ENCODE results near the gene RFX5.
"Not testable (repeated sequence)": the region's sequence is repeated elsewhere in the genome, so short reads cannot be mapped to it uniquely, and the experiment has no call there.

RFX5 gene

DNA sequence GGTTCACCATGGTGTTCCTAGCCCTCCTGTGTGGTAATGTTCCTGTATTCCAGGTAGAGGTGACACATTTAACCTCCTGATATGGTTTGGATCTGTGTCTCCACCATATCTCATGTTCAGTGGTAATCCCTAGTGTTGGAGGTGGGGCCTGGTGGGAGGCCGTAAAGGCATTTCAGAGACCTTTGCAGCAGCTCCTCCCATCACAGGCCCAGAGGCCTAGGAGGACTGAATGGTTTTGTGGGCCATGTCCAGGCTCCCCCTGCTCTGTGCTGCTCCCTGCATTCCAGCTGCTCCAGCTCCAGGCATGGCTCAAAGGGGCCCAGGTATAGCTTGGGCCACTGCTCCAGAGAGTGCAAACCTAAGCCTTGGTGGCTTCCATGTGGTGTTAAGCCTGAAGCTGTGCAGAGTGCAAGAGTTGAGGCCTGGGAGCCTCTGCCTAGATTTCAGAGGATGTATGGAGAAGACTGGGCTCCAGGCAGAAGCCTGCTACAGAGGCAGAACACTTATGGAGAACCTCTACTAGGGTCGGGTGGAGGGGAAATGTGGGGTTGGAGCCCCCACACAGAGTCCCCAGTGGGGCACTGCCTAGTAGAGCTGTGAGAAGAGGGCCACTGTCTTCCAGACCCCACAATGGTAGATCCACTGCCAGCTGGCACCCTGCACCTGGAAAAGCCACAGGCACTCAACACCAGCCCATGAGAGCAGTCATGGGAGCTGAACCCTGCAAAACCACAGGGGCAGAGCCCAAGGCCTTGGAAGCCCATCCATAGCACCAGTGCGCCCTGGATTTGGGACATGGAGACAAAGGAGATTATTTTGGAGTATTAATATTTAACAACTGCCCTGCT, 15.5 kb upstream of the RFX5 start:
- no peaks in the 10 kb centered on the region for H3K27me3 ChIP-seq (ENCODE audit: control insufficient read depth in 2 of 2, insufficient read depth in 2 of 2, low read length in 2 of 2)
- peaks cover 37% of the 10 kb centered on the region in 2 donors for H3K36me3 ChIP-seq (ENCODE audit: control insufficient read depth in 2 of 2, insufficient read depth in 2 of 2, low read length in 2 of 2)
- H3K4me1 ChIP-seq (ENCODE audit: control insufficient read depth in 2 of 2, insufficient read depth in 2 of 2, low read length in 2 of 2) = no peaks in the 10 kb centered on the region
- no peak overlapping the region for H3K4me3 ChIP-seq (ENCODE audit: low read length in 2 of 2)
- H3K27ac ChIP-seq (ENCODE audit: low read depth in 2 of 2, low read length in 2 of 2) = no peak overlapping the region
- no peak overlapping the region for H3K9ac ChIP-seq (ENCODE audit: low read depth in 1 of 2, low read length in 2 of 2)
- peaks cover 0 to 8% of the 10 kb centered on the region in 2 donors for H3K9me3 ChIP-seq (ENCODE audit: control insufficient read depth in 2 of 2, low read length in 2 of 2)

DNA sequence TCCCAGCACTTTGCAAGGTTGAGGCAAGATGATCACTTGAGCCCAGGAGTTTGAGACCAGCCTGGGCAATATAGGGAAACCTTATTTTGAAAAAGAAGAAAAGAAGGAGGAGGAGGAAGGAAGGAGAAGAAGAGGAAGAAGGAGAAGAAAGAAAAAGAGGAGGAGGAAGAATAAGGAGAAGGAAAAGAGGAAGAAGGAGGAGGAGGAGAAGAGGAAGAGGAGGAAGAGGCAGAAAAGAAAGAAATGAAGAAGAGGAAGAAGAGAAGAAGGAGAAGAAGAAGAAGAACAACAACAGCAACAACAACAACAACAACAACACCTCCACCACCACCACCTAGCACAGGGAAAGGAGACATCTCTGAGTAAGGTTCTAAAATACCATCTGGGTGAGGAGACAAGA, 14.8 kb upstream of the RFX5 start:
- no peak overlapping the region for H3K27ac ChIP-seq (ENCODE audit: low read depth in 2 of 2, low read length in 2 of 2)
- no peaks in the 10 kb centered on the region for H3K27me3 ChIP-seq (ENCODE audit: control insufficient read depth in 2 of 2, insufficient read depth in 2 of 2, low read length in 2 of 2)
- no peaks in the 10 kb centered on the region for H3K4me1 ChIP-seq (ENCODE audit: control insufficient read depth in 2 of 2, insufficient read depth in 2 of 2, low read length in 2 of 2)
- peaks cover 33 to 35% of the 10 kb centered on the region in 2 donors for H3K36me3 ChIP-seq (ENCODE audit: control insufficient read depth in 2 of 2, insufficient read depth in 2 of 2, low read length in 2 of 2)
- peaks cover 0 to 8% of the 10 kb centered on the region in 2 donors for H3K9me3 ChIP-seq (ENCODE audit: control insufficient read depth in 2 of 2, low read length in 2 of 2)
- H3K9ac ChIP-seq (ENCODE audit: low read depth in 1 of 2, low read length in 2 of 2) = no peak overlapping the region
- no peak overlapping the region for H3K4me3 ChIP-seq (ENCODE audit: low read length in 2 of 2)

DNA sequence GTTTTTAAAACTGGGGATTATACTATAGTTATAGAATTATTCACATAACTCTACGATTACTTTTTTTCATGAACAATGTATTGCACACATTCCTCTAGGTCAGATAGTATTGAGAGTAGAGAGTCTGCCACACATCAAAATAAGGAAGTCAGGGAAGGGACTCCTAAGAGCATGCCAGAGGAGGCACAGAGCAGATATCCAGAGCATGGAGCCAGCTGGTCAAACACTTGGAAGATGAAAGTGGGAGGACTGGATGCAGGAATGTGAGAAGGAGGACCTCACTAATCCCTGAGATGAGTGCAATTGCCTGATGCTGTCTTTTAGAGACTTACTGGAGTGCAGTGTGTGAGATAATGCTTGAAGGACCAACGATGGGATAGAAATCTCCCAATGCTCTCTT, 9.6 kb upstream of the RFX5 start:
- no peaks in the 10 kb centered on the region for H3K9me3 ChIP-seq (ENCODE audit: control insufficient read depth in 2 of 2, low read length in 2 of 2)
- H3K27me3 ChIP-seq (ENCODE audit: control insufficient read depth in 2 of 2, insufficient read depth in 2 of 2, low read length in 2 of 2) = no peaks in the 10 kb centered on the region
- H3K27ac ChIP-seq (ENCODE audit: low read depth in 2 of 2, low read length in 2 of 2) = no peak overlapping the region
- H3K4me1 ChIP-seq (ENCODE audit: control insufficient read depth in 2 of 2, insufficient read depth in 2 of 2, low read length in 2 of 2) = no peaks in the 10 kb centered on the region
- H3K36me3 ChIP-seq (ENCODE audit: control insufficient read depth in 2 of 2, insufficient read depth in 2 of 2, low read length in 2 of 2) = no peaks in the 10 kb centered on the region
- H3K4me3 ChIP-seq (ENCODE audit: low read length in 2 of 2) = no peak overlapping the region
- H3K9ac ChIP-seq (ENCODE audit: low read depth in 1 of 2, low read length in 2 of 2) = no peak overlapping the region

DNA sequence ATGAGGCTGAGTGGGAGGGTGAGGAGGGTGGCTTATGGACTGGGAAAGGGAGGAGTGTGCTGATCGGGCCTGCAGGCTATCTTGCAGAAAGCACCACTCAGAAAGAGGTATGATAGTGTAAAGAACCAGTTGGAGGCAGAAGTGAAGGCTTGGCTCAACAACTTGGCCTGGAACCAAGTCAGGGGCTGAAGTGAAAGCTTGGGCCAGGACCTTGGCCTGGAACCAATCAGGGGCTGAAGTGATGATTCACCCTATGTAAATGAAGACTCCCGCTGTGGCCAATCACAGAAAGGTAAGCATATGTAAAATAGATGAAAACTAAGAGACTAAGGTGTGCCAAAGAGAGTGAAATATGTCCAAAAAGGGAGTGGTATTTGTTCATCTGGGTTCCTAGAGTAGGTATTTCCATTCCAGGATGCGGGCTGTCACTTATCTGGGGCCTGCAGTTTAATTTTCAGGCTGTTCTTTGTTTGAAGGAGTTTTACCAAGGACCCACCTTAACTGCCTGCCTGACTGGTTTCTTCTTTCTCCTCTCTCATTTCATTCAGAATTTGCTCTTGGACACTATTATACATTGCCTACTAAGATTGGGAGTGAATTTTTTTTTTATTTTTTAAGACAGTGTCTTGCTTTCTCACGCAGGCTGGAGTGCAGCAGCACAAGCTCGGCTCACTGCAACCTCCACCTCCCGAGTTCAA, 5.1 kb upstream of the RFX5 start:
- Histone ChIP-seq H3K36me3 (ENCODE audit: control insufficient read depth in 2 of 2, insufficient read depth in 2 of 2, low read length in 2 of 2) (no peaks in the 10 kb centered on the region), H3K9me3 (ENCODE audit: control insufficient read depth in 2 of 2, low read length in 2 of 2) (no peaks in the 10 kb centered on the region), H3K4me1 (ENCODE audit: control insufficient read depth in 2 of 2, insufficient read depth in 2 of 2, low read length in 2 of 2) (peaks cover 0 to 6% of the 10 kb centered on the region in 2 donors), H3K27ac (ENCODE audit: low read depth in 2 of 2, low read length in 2 of 2) (no peak overlapping the region), H3K4me3 (ENCODE audit: low read length in 2 of 2) (no peak overlapping the region), H3K9ac (ENCODE audit: low read depth in 1 of 2, low read length in 2 of 2) (no peak overlapping the region), H3K27me3 (ENCODE audit: control insufficient read depth in 2 of 2, insufficient read depth in 2 of 2, low read length in 2 of 2) (no peaks in the 10 kb centered on the region)

DNA sequence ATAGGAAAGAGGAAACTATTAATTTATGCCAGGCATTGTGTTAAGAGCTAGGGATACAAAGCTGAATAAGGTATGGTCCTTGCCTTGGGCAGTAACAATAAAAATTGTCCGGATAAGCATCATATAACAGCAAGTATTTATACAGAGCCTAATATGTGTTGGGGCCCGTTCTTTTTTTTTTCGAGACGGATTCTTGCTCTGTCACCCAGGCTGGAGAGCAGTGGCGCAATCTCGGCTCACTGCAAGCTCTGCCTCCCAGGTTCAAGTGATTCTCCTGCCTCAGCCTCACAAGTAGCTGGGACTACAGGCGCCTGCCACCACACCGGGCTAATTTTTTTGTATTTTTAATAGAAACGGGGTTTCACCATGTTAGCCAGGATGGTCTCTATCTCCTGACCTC, 3.3 kb upstream of the RFX5 start:
- not testable (repeated sequence) for H3K27me3 ChIP-seq (ENCODE audit: control insufficient read depth in 2 of 2, insufficient read depth in 2 of 2, low read length in 2 of 2); H3K9me3 ChIP-seq (ENCODE audit: control insufficient read depth in 2 of 2, low read length in 2 of 2); H3K27ac ChIP-seq (ENCODE audit: low read depth in 2 of 2, low read length in 2 of 2); H3K36me3 ChIP-seq (ENCODE audit: control insufficient read depth in 2 of 2, insufficient read depth in 2 of 2, low read length in 2 of 2); H3K9ac ChIP-seq (ENCODE audit: low read depth in 1 of 2, low read length in 2 of 2); H3K4me3 ChIP-seq (ENCODE audit: low read length in 2 of 2)
- peaks cover 9 to 15% of the 10 kb centered on the region in 2 donors for H3K4me1 ChIP-seq (ENCODE audit: control insufficient read depth in 2 of 2, insufficient read depth in 2 of 2, low read length in 2 of 2)

DNA sequence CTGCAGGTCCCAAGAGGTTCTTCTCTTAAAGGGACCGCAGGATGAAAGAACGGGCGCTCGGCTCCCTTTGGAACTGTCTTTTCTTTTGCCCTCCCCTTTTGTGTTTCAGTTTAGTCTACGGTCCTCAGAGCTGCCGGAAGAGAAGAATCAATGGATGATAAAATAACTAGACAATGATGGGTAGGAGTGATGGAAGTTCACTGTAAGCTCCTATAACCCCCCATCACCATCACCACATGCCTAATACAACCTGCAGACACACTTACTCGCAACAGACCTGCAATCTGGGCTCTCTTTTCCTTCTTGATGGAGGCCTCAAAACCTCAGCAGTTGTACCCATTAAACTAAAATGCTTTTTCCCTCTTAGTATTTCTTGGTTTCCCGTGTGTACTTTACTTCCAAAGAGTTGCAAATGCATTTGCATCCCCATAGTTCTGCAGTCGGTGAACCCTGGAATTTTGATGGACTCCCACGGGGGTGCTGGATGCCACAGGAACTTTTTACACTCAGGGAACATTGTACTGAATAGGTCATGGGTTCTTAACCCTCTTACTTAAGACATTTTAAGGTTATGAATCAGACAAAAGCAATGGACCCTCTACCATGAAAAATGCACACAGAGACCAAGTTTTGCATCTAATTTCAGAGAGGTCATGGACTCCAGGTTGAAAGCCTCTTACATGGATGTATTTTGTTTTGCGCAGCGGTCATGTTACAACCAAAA, 633 bp upstream of the RFX5 start:
- Histone ChIP-seq H3K4me1 (ENCODE audit: control insufficient read depth in 2 of 2, insufficient read depth in 2 of 2, low read length in 2 of 2) (peaks cover 9 to 15% of the 10 kb centered on the region in 2 donors), H3K27me3 (ENCODE audit: control insufficient read depth in 2 of 2, insufficient read depth in 2 of 2, low read length in 2 of 2) (no peaks in the 10 kb centered on the region), H3K9ac (ENCODE audit: low read depth in 1 of 2, low read length in 2 of 2) (peak overlapping the region; percentile 83 to 91), H3K4me3 (ENCODE audit: low read length in 2 of 2) (peak overlapping the region; percentile 91 to 96), H3K9me3 (ENCODE audit: control insufficient read depth in 2 of 2, low read length in 2 of 2) (no peaks in the 10 kb centered on the region), H3K27ac (ENCODE audit: low read depth in 2 of 2, low read length in 2 of 2) (peak overlapping the region; percentile 92 to 93), H3K36me3 (ENCODE audit: control insufficient read depth in 2 of 2, insufficient read depth in 2 of 2, low read length in 2 of 2) (peaks cover 22% of the 10 kb centered on the region in 2 donors)

DNA sequence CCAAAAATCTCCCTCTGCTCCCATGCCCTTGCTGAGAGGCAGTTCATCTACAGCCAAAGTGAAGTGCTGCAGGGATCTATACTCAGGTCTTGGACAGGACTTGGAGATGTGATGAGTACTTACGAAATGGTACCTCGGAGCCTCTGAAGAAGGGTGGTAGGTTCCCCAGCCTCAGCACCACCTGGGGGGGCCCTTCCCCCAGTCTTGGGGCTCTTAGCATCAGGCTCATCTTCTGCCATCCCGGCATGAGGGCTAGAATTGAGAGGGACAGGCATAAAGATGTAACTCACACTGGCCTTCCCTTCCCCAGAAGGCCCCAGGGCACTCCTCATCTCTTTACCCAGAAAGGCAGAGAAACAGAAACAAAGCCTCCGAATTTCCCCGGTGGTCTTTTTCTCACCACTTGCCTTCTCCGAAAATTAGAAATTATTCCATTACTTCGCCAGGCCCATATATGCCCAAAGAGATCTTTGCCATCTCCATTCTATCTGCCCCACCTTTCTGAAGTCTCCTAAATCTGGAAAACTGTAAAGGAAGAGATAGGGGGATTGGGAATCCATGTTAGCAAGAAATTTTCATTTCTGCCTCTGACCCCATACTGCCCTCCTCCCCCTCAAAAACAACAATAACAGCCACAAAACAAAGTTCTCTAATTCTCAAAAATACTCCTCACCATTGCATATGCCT, 827 bp downstream of the RFX5 start:
- no peaks in the 10 kb centered on the region for H3K27me3 ChIP-seq (ENCODE audit: control insufficient read depth in 2 of 2, insufficient read depth in 2 of 2, low read length in 2 of 2)
- no peaks in the 10 kb centered on the region for H3K9me3 ChIP-seq (ENCODE audit: control insufficient read depth in 2 of 2, low read length in 2 of 2)
- H3K27ac ChIP-seq (ENCODE audit: low read depth in 2 of 2, low read length in 2 of 2) = peak overlapping the region; percentile 92 to 93
- peaks cover 24 to 29% of the 10 kb centered on the region in 2 donors for H3K36me3 ChIP-seq (ENCODE audit: control insufficient read depth in 2 of 2, insufficient read depth in 2 of 2, low read length in 2 of 2)
- H3K4me3 ChIP-seq (ENCODE audit: low read length in 2 of 2) = peak overlapping the region; percentile 91 to 96
- H3K9ac ChIP-seq (ENCODE audit: low read depth in 1 of 2, low read length in 2 of 2) = peak overlapping the region; percentile 83 to 91
- H3K4me1 ChIP-seq (ENCODE audit: control insufficient read depth in 2 of 2, insufficient read depth in 2 of 2, low read length in 2 of 2) = peaks cover 9 to 15% of the 10 kb centered on the region in 2 donors

DNA sequence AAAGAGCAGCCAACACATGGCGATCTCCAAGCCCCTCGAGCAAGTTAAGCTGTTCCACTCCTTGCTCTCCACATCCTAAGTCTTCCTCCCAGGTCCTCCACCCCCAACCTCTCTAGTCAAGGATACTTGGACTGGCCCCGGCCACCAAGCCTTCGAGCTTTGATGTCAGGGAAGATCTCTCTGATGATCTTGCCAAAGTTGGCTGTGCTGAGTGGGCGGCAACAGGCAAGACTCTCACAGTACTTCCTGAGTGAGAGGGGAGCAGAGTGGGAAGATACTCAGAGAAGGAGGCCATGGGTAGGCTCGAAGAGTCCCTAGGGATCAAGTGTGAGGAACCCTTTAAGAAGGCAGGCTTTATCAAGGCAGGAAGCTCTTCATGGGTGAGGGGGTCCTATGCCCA, 2.8 kb downstream of the RFX5 start:
- H3K27me3 ChIP-seq (ENCODE audit: control insufficient read depth in 2 of 2, insufficient read depth in 2 of 2, low read length in 2 of 2) = no peaks in the 10 kb centered on the region
- H3K9ac ChIP-seq (ENCODE audit: low read depth in 1 of 2, low read length in 2 of 2) = no peak overlapping the region
- H3K9me3 ChIP-seq (ENCODE audit: control insufficient read depth in 2 of 2, low read length in 2 of 2) = no peaks in the 10 kb centered on the region
- H3K4me1 ChIP-seq (ENCODE audit: control insufficient read depth in 2 of 2, insufficient read depth in 2 of 2, low read length in 2 of 2) = peaks cover 12 to 15% of the 10 kb centered on the region in 2 donors
- no peak overlapping the region for H3K27ac ChIP-seq (ENCODE audit: low read depth in 2 of 2, low read length in 2 of 2)
- H3K4me3 ChIP-seq (ENCODE audit: low read length in 2 of 2) = no peak overlapping the region
- peaks cover 24 to 29% of the 10 kb centered on the region in 2 donors for H3K36me3 ChIP-seq (ENCODE audit: control insufficient read depth in 2 of 2, insufficient read depth in 2 of 2, low read length in 2 of 2)

DNA sequence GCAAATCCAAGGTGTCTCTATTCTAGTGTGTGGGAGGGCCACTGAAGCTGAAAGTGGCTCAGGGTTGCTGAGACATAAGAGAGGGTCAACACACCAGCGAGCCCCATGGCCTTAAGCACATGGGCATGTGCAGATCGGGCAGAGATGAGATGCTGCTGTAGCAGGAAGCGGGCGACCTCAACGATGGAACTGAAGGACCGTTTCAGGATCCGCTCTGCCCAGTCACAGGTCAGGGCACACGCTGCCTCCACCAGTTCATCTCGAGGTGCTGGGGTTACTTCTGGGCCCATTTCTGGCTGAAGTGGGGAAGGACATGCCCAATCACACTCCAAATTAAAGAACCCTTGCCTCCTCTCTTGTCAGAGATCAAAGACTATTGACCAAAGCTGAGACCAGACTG, 3.5 kb downstream of the RFX5 start:
- Histone ChIP-seq H3K4me1 (ENCODE audit: control insufficient read depth in 2 of 2, insufficient read depth in 2 of 2, low read length in 2 of 2) (peaks cover 12 to 15% of the 10 kb centered on the region in 2 donors), H3K27ac (ENCODE audit: low read depth in 2 of 2, low read length in 2 of 2) (no peak overlapping the region), H3K4me3 (ENCODE audit: low read length in 2 of 2) (no peak overlapping the region), H3K27me3 (ENCODE audit: control insufficient read depth in 2 of 2, insufficient read depth in 2 of 2, low read length in 2 of 2) (no peaks in the 10 kb centered on the region), H3K36me3 (ENCODE audit: control insufficient read depth in 2 of 2, insufficient read depth in 2 of 2, low read length in 2 of 2) (peaks cover 24 to 29% of the 10 kb centered on the region in 2 donors), H3K9me3 (ENCODE audit: control insufficient read depth in 2 of 2, low read length in 2 of 2) (no peaks in the 10 kb centered on the region), H3K9ac (ENCODE audit: low read depth in 1 of 2, low read length in 2 of 2) (no peak overlapping the region)

Measured in mucosa of rectum (tissue), 2 donors.